ENCODE data around the gene ZNF566. TPM values are rescaled to one million over a fixed set of nuclear protein-coding genes. Genes with fewer than 3 reads are reported as not detected.

The ZNF566 gene
- total RNA-seq, 1 donor from 2014 or later = 7.4 TPM

- Histone ChIP-seq H3K27me3 (ENCODE audit: control insufficient read depth, insufficient read depth, low read length) (no peaks in the 10 kb centered on the region), H3K36me3 (ENCODE audit: control insufficient read depth, insufficient read depth, low read length) (no peaks in the 10 kb centered on the region), H3K4me3 (ENCODE audit: low read depth, low read length) (no peak overlapping the region)
- FAIRE-seq (peak; percentile 50), DNase-seq (ENCODE audit: low read depth) (no peak)
- TF ChIP-seq CTCF (IDR thresholded peaks at IDR 0.05; ENCODE audit: insufficient read depth, low read length, severe bottlenecking) = no peak
These were observed 79.5 kb downstream of the ZNF566 start for GRCh38 chr19:36409841-36410240.

- Histone ChIP-seq H3K4me3 (ENCODE audit: low read depth, low read length) (no peak overlapping the region), H3K36me3 (ENCODE audit: control insufficient read depth, insufficient read depth, low read length) (no peaks in the 10 kb centered on the region), H3K27me3 (ENCODE audit: control insufficient read depth, insufficient read depth, low read length) (no peaks in the 10 kb centered on the region)
- no peak for DNase-seq (ENCODE audit: low read depth)
- no peak for FAIRE-seq
- no peak for TF ChIP-seq CTCF (IDR thresholded peaks at IDR 0.05; ENCODE audit: insufficient read depth, low read length, severe bottlenecking)
These were observed 81.3 kb downstream of the ZNF566 start for GRCh38 chr19:36408101-36408500.

GRCh38 chr19:36404498-36404897, 84.9 kb downstream of the ZNF566 start:
- no peak for TF ChIP-seq CTCF (IDR thresholded peaks at IDR 0.05; ENCODE audit: insufficient read depth, low read length, severe bottlenecking)
- H3K4me3 ChIP-seq (ENCODE audit: low read depth, low read length) = no peak overlapping the region
- H3K27me3 ChIP-seq (ENCODE audit: control insufficient read depth, insufficient read depth, low read length) = no peaks in the 10 kb centered on the region
- no peaks in the 10 kb centered on the region for H3K36me3 ChIP-seq (ENCODE audit: control insufficient read depth, insufficient read depth, low read length)
- DNase-seq (ENCODE audit: low read depth) (no peak), FAIRE-seq (no peak)

- H3K27me3 ChIP-seq (ENCODE audit: control insufficient read depth, insufficient read depth, low read length) = no peaks in the 10 kb centered on the region
- no peak overlapping the region for H3K4me3 ChIP-seq (ENCODE audit: low read depth, low read length)
- DNase-seq (ENCODE audit: low read depth) (no peak), FAIRE-seq (no peak)
- TF ChIP-seq CTCF (IDR thresholded peaks at IDR 0.05; ENCODE audit: insufficient read depth, low read length, severe bottlenecking) = no peak
- H3K36me3 ChIP-seq (ENCODE audit: control insufficient read depth, insufficient read depth, low read length) = peaks cover 3% of the 10 kb centered on the region
These were observed 87.9 kb downstream of the ZNF566 start for GRCh38 chr19:36401475-36401874.

GRCh38 chr19:36398571-36398970, 90.8 kb downstream of the ZNF566 start:
- FAIRE-seq (no peak), DNase-seq (ENCODE audit: low read depth) (no peak)
- Histone ChIP-seq H3K4me3 (ENCODE audit: low read depth, low read length) (no peak overlapping the region), H3K36me3 (ENCODE audit: control insufficient read depth, insufficient read depth, low read length) (peaks cover 3% of the 10 kb centered on the region), H3K27me3 (ENCODE audit: control insufficient read depth, insufficient read depth, low read length) (no peaks in the 10 kb centered on the region)
- no peak for TF ChIP-seq CTCF (IDR thresholded peaks at IDR 0.05; ENCODE audit: insufficient read depth, low read length, severe bottlenecking)

Other genes with a start within 250 kb of the ZNF566 start
- gene ZFP14, start 110.4 kb downstream of the ZNF566 start, total RNA-seq = 1.6 and 2.6 TPM in 2 replicates
- 3.5 and 4.2 TPM in 2 replicates for gene ZFP82, start 70.9 kb downstream of the ZNF566 start, total RNA-seq
- 6.6 and 9.5 TPM in 2 replicates for gene ZNF260, start 38.7 kb upstream of the ZNF566 start, total RNA-seq
- 4.2 and 7.6 TPM in 2 replicates for gene ZNF529, start 83.7 kb upstream of the ZNF566 start, total RNA-seq
- 2.4 and 4.2 TPM in 2 replicates for gene ZNF382, start 115.8 kb upstream of the ZNF566 start, total RNA-seq
- gene ZNF461, start 177.3 kb upstream of the ZNF566 start, total RNA-seq = 7.1 and 12.9 TPM in 2 replicates
- gene ZNF567, start 198.1 kb upstream of the ZNF566 start, total RNA-seq = 5.5 and 7.6 TPM in 2 replicates